ENCODE data around the gene HHAT.

Gene HHAT

GRCh38 chr1:210482945-210483617, 154.4 kb downstream of the HHAT start:
- 58 to 78% methylated on average over 3 of the region's 3 CpGs for WGBS, 2 experiments (ENCODE audit: insufficient coverage in 2 of 2)
- no peaks in the 10 kb centered on the region for H3K4me1 ChIP-seq (ENCODE audit: control insufficient read depth, insufficient read depth, low read length, poor library complexity, severe bottlenecking)
- H3K4me3 ChIP-seq (ENCODE audit: extremely low read depth, insufficient read depth, low read length, poor library complexity, severe bottlenecking) = no peak overlapping the region
- H3K9me3 ChIP-seq (ENCODE audit: control insufficient read depth, low read length) = no peaks in the 10 kb centered on the region
- H3K27ac ChIP-seq (ENCODE audit: low read depth, low read length, severe bottlenecking) = no peak overlapping the region
- no peaks in the 10 kb centered on the region for H3K36me3 ChIP-seq (ENCODE audit: control insufficient read depth, insufficient read depth, low read length)

- 74% methylated on average over 2 of the region's 2 CpGs; no CpG with 5 or more reads in 1 of the 2 experiments for WGBS, 2 experiments (ENCODE audit: insufficient coverage in 2 of 2)
- Histone ChIP-seq H3K27ac (ENCODE audit: low read depth, low read length, severe bottlenecking) (no peak overlapping the region), H3K4me1 (ENCODE audit: control insufficient read depth, insufficient read depth, low read length, poor library complexity, severe bottlenecking) (no peaks in the 10 kb centered on the region), H3K4me3 (ENCODE audit: extremely low read depth, insufficient read depth, low read length, poor library complexity, severe bottlenecking) (no peak overlapping the region), H3K9me3 (ENCODE audit: control insufficient read depth, low read length) (no peaks in the 10 kb centered on the region), H3K36me3 (ENCODE audit: control insufficient read depth, insufficient read depth, low read length) (no peaks in the 10 kb centered on the region)
These were observed 155.1 kb downstream of the HHAT start for GRCh38 chr1:210483821-210484220.

GRCh38 chr1:210487021-210487420, 158.3 kb downstream of the HHAT start:
- Histone ChIP-seq H3K9me3 (ENCODE audit: control insufficient read depth, low read length) (no peaks in the 10 kb centered on the region), H3K4me1 (ENCODE audit: control insufficient read depth, insufficient read depth, low read length, poor library complexity, severe bottlenecking) (no peaks in the 10 kb centered on the region), H3K4me3 (ENCODE audit: extremely low read depth, insufficient read depth, low read length, poor library complexity, severe bottlenecking) (no peak overlapping the region), H3K27ac (ENCODE audit: low read depth, low read length, severe bottlenecking) (no peak overlapping the region), H3K36me3 (ENCODE audit: control insufficient read depth, insufficient read depth, low read length) (no peaks in the 10 kb centered on the region)
- 73 to 94% methylated on average over 2 of the region's 2 CpGs for WGBS, 2 experiments (ENCODE audit: insufficient coverage in 2 of 2)

GRCh38 chr1:210489491-210489890, 160.8 kb downstream of the HHAT start:
- Histone ChIP-seq H3K9me3 (ENCODE audit: control insufficient read depth, low read length) (no peaks in the 10 kb centered on the region), H3K27ac (ENCODE audit: low read depth, low read length, severe bottlenecking) (no peak overlapping the region), H3K4me1 (ENCODE audit: control insufficient read depth, insufficient read depth, low read length, poor library complexity, severe bottlenecking) (no peaks in the 10 kb centered on the region), H3K4me3 (ENCODE audit: extremely low read depth, insufficient read depth, low read length, poor library complexity, severe bottlenecking) (no peak overlapping the region), H3K36me3 (ENCODE audit: control insufficient read depth, insufficient read depth, low read length) (no peaks in the 10 kb centered on the region)
- WGBS, 2 experiments (ENCODE audit: insufficient coverage in 2 of 2) = 46% methylated on average over 1 of the region's 1 CpG; no CpG with 5 or more reads in 1 of the 2 experiments

GRCh38 chr1:210490781-210491180, 162.1 kb downstream of the HHAT start:
- no peaks in the 10 kb centered on the region for H3K9me3 ChIP-seq (ENCODE audit: control insufficient read depth, low read length)
- H3K27ac ChIP-seq (ENCODE audit: low read depth, low read length, severe bottlenecking) = no peak overlapping the region
- H3K4me1 ChIP-seq (ENCODE audit: control insufficient read depth, insufficient read depth, low read length, poor library complexity, severe bottlenecking) = no peaks in the 10 kb centered on the region
- no peaks in the 10 kb centered on the region for H3K36me3 ChIP-seq (ENCODE audit: control insufficient read depth, insufficient read depth, low read length)
- H3K4me3 ChIP-seq (ENCODE audit: extremely low read depth, insufficient read depth, low read length, poor library complexity, severe bottlenecking) = no peak overlapping the region
- 100% methylated on average over 1 of the region's 1 CpG for WGBS, 2 experiments (ENCODE audit: insufficient coverage in 2 of 2)

GRCh38 chr1:210496063-210496462, 167.4 kb downstream of the HHAT start:
- H3K9me3 ChIP-seq (ENCODE audit: control insufficient read depth, low read length) = no peaks in the 10 kb centered on the region
- H3K27ac ChIP-seq (ENCODE audit: low read depth, low read length, severe bottlenecking) = no peak overlapping the region
- no peaks in the 10 kb centered on the region for H3K4me1 ChIP-seq (ENCODE audit: control insufficient read depth, insufficient read depth, low read length, poor library complexity, severe bottlenecking)
- 89% methylated on average over 2 of the region's 3 CpGs; no CpG with 5 or more reads in 1 of the 2 experiments for WGBS, 2 experiments (ENCODE audit: insufficient coverage in 2 of 2)
- no peaks in the 10 kb centered on the region for H3K36me3 ChIP-seq (ENCODE audit: control insufficient read depth, insufficient read depth, low read length)
- no peak overlapping the region for H3K4me3 ChIP-seq (ENCODE audit: extremely low read depth, insufficient read depth, low read length, poor library complexity, severe bottlenecking)

- Histone ChIP-seq H3K4me1 (ENCODE audit: control insufficient read depth, insufficient read depth, low read length, poor library complexity, severe bottlenecking) (no peaks in the 10 kb centered on the region), H3K36me3 (ENCODE audit: control insufficient read depth, insufficient read depth, low read length) (no peaks in the 10 kb centered on the region), H3K4me3 (ENCODE audit: extremely low read depth, insufficient read depth, low read length, poor library complexity, severe bottlenecking) (no peak overlapping the region), H3K9me3 (ENCODE audit: control insufficient read depth, low read length) (no peaks in the 10 kb centered on the region), H3K27ac (ENCODE audit: low read depth, low read length, severe bottlenecking) (no peak overlapping the region)
- no CpG with 5 or more reads among the region's 2 CpGs for WGBS, 2 experiments (ENCODE audit: insufficient coverage in 2 of 2)
These were observed 171.3 kb downstream of the HHAT start for GRCh38 chr1:210499956-210500355.

GRCh38 chr1:210500831-210501230, 172.1 kb downstream of the HHAT start:
- Histone ChIP-seq H3K27ac (ENCODE audit: low read depth, low read length, severe bottlenecking) (no peak overlapping the region), H3K36me3 (ENCODE audit: control insufficient read depth, insufficient read depth, low read length) (no peaks in the 10 kb centered on the region), H3K9me3 (ENCODE audit: control insufficient read depth, low read length) (no peaks in the 10 kb centered on the region), H3K4me3 (ENCODE audit: extremely low read depth, insufficient read depth, low read length, poor library complexity, severe bottlenecking) (no peak overlapping the region), H3K4me1 (ENCODE audit: control insufficient read depth, insufficient read depth, low read length, poor library complexity, severe bottlenecking) (peaks cover 5% of the 10 kb centered on the region)
- WGBS, 2 experiments (ENCODE audit: insufficient coverage in 2 of 2) = 86 to 100% methylated on average over 2 of the region's 2 CpGs

GRCh38 chr1:210504286-210504685, 175.6 kb downstream of the HHAT start:
- no peak overlapping the region for H3K27ac ChIP-seq (ENCODE audit: low read depth, low read length, severe bottlenecking)

GRCh38 chr1:210505601-210506496, 177.1 kb downstream of the HHAT start:
- H3K4me1 ChIP-seq (ENCODE audit: control insufficient read depth, insufficient read depth, low read length, poor library complexity, severe bottlenecking) = peaks cover 12% of the 10 kb centered on the region
- WGBS, 2 experiments (ENCODE audit: insufficient coverage in 2 of 2) = 55 to 86% methylated on average over 5 to 6 of the region's 7 CpGs
- H3K4me3 ChIP-seq (ENCODE audit: extremely low read depth, insufficient read depth, low read length, poor library complexity, severe bottlenecking) = no peak overlapping the region
- no peaks in the 10 kb centered on the region for H3K36me3 ChIP-seq (ENCODE audit: control insufficient read depth, insufficient read depth, low read length)
- H3K9me3 ChIP-seq (ENCODE audit: control insufficient read depth, low read length) = no peaks in the 10 kb centered on the region
- no peak overlapping the region for H3K27ac ChIP-seq (ENCODE audit: low read depth, low read length, severe bottlenecking)

More at GRCh38 chr1:210504286-210504685, 175.6 kb downstream of the HHAT start:
- H3K36me3 ChIP-seq (ENCODE audit: control insufficient read depth, insufficient read depth, low read length) = no peaks in the 10 kb centered on the region
- WGBS, 2 experiments (ENCODE audit: insufficient coverage in 2 of 2) = 93 to 94% methylated on average over 2 of the region's 3 CpGs
- H3K4me1 ChIP-seq (ENCODE audit: control insufficient read depth, insufficient read depth, low read length, poor library complexity, severe bottlenecking) = peaks cover 12% of the 10 kb centered on the region
- H3K4me3 ChIP-seq (ENCODE audit: extremely low read depth, insufficient read depth, low read length, poor library complexity, severe bottlenecking) = no peak overlapping the region
- no peaks in the 10 kb centered on the region for H3K9me3 ChIP-seq (ENCODE audit: control insufficient read depth, low read length)

GRCh38 chr1:210506689-210507088, 178.0 kb downstream of the HHAT start:
- no peak overlapping the region for H3K27ac ChIP-seq (ENCODE audit: low read depth, low read length, severe bottlenecking)
- no CpG with 5 or more reads among the region's 2 CpGs for WGBS, 2 experiments (ENCODE audit: insufficient coverage in 2 of 2)
- peaks cover 12% of the 10 kb centered on the region for H3K4me1 ChIP-seq (ENCODE audit: control insufficient read depth, insufficient read depth, low read length, poor library complexity, severe bottlenecking)
- H3K4me3 ChIP-seq (ENCODE audit: extremely low read depth, insufficient read depth, low read length, poor library complexity, severe bottlenecking) = no peak overlapping the region
- H3K36me3 ChIP-seq (ENCODE audit: control insufficient read depth, insufficient read depth, low read length) = no peaks in the 10 kb centered on the region
- no peaks in the 10 kb centered on the region for H3K9me3 ChIP-seq (ENCODE audit: control insufficient read depth, low read length)
